Aorta (tissue), 5 donors: ENCODE data around the gene SDE2. TPM values are rescaled to one million over a fixed set of nuclear protein-coding genes. Genes with fewer than 3 reads are reported as not detected.
"Not testable (repeated sequence)": the region's sequence is repeated elsewhere in the genome, so short reads cannot be mapped to it uniquely, and the experiment has no call there.

Experiments used
- ATAC-seq: fragments of 200-7000 bp; cut with Tn5 transposase; one replicate; pipeline ENCODE4 v1.9.1; 2022; ENCODE audit warnings: moderate library complexity; ENCODE audit not compliant: low FRiP score
- DNase-seq, 2 donors: peaks; one replicate each; pipeline ENCODE4 v3.0.0-alpha.2; 2020
- H3K27ac ChIP-seq, 2 donors: one replicate each; pipeline ENCODE4 v1.5.1; 2013; ENCODE audit warnings: low read length in 2 of 2, mild to moderate bottlenecking in 2 of 2, moderate library complexity in 2 of 2, control low read depth in 1 of 2, inconsistent platforms in 1 of 2, low read depth in 1 of 2
- H3K27me3 ChIP-seq, 2 donors: one replicate each; pipeline ENCODE4 v1.6.1; 2013; ENCODE audit warnings: control low read depth in 1 of 2, low read length in 1 of 2, mild to moderate bottlenecking in 1 of 2, moderate library complexity in 1 of 2; ENCODE audit not compliant: insufficient read depth in 2 of 2, control insufficient read depth in 1 of 2
- H3K36me3 ChIP-seq, 2 donors: one replicate each; pipeline ENCODE4 v1.6.1; 2013; ENCODE audit warnings: control low read depth in 1 of 2, low read length in 1 of 2, mild to moderate bottlenecking in 1 of 2; ENCODE audit not compliant: insufficient read depth in 2 of 2, control insufficient read depth in 1 of 2
- H3K4me1 ChIP-seq, 2 donors: one replicate each; pipeline ENCODE4 v1.6.1; 2013; ENCODE audit warnings: low read length in 2 of 2, control low read depth in 1 of 2, mild to moderate bottlenecking in 1 of 2, moderate library complexity in 1 of 2; ENCODE audit not compliant: insufficient read depth in 2 of 2, control insufficient read depth in 1 of 2
- H3K4me3 ChIP-seq, 2 donors: one replicate each; pipeline ENCODE4 v1.5.1; 2013; ENCODE audit warnings: low read length in 2 of 2, control low read depth in 1 of 2, mild to moderate bottlenecking in 1 of 2
- H3K9me3 ChIP-seq: one replicate; pipeline ENCODE4 v1.6.1; 2013; ENCODE audit warnings: mild to moderate bottlenecking, low read length; ENCODE audit not compliant: control insufficient read depth
- WGBS, 2 donors: extraction: QIAGEN DNeasy Blood & Tissue Kit; methylation state at CpG; one replicate each; pipeline ENCODE4 v1.1.7; 2013; 5-methylcytosine and 5-hydroxymethylcytosine counted together
- intact Hi-C, 2 donors: fragments of 100-400 bp; cut with DNase I; formaldehyde crosslinking; loops; one replicate each; pipeline versions ENCODE4 v1.14.2 to v1.15.0; 2022
- polyA plus RNA-seq, 2 donors: library from polyadenylated mRNA; stranded (reverse); fragments of 200-250 nt; gene quantifications; one replicate each; pipeline ENCODE4 v1.2.3, GENCODE V29; 2013
- total RNA-seq, 2 donors: library from RNA; stranded (reverse); fragmentation: NEBNext Ultra II Directional; extraction: Animal tissue kit (Norgen Biotek cat#: 25700); gene quantifications; one replicate each; pipeline ENCODE4 v1.2.1, GENCODE V29; 2021
- donor health status: healthy with polysubstance abuse.
- donor health status: Bipolar disorder and iron deficiency.
- donor health status: DM: no; HTN: no; CAD: no.
- donor health status: DM: no; HTN: no; CAD: no.
- donor health status: DM: yes; HTN: yes; CAD: no.

SDE2 gene
- total and polyA plus RNA-seq, 4 donors: 4.9 to 18.3 (median 12.0) TPM

DNA sequence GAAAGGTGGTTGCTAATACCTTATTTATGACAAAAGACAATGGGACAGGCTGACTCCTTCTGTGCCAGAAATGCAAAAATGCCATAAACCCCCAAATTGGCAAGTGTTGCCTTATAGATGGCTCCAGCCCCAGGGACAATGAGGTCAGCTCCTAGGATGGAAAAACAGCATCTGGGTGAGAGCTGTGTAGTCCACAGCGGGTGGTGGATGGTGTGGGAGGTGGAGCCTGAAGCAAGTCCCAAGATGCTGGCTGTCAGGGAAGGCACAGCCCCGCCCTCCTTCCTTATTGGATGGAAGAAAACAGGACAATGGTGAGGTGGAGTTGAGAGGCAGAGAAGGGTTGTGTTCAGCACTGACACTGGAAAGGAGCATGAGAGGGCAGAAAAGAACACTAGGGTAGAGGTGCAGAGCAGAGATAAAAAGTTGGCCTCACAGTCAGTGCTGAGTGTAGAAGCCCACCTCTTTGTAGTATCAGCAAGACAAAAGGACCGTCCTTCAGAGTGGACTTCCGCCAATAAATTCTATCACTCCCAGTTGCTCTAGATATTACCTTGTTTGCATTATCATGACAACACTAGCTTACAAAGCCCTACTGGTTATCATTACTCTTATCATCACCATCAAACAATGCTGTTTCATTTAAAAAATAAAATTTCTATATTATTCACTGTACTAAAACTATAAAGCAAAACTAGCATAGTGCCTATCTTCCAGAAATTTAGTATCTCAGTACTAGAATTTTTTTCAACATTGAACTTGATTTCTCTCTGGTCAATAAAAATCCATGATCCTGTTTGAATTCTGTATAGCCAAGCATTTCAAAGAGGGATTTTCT is 3.7 kb upstream of the SDE2 start:
- DNase-seq: peak in 1 of 2 donors; percentile 79
- Histone ChIP-seq H3K27me3 (no peaks in the 10 kb centered on the region), H3K4me3 (no peak overlapping the region), H3K36me3 (no peaks in the 10 kb centered on the region), H3K9me3 (no peaks in the 10 kb centered on the region), H3K4me1 (peaks cover 0 to 2% of the 10 kb centered on the region in 2 donors), H3K27ac (no peak overlapping the region)
- 57 to 59% methylated on average over 4 of the region's 4 CpGs for WGBS, 2 donors
- no peak for ATAC-seq
- intact Hi-C loops: no loop called here

GRCh38 chr1:226001963-226002666 is 3.0 kb upstream of the SDE2 start:
- intact Hi-C loops: no loop called here
- peak; percentile 47 for ATAC-seq
- DNase-seq: peak in 1 of 2 donors; percentile 84
- no peak overlapping the region for H3K4me3 ChIP-seq
- no peaks in the 10 kb centered on the region for H3K9me3 ChIP-seq
- WGBS, 2 donors: 46 to 51% methylated on average over 9 of the region's 9 CpGs
- no peaks in the 10 kb centered on the region for H3K36me3 ChIP-seq
- no peaks in the 10 kb centered on the region for H3K27me3 ChIP-seq
- no peak overlapping the region for H3K27ac ChIP-seq
- H3K4me1 ChIP-seq: no peaks in the 10 kb centered on the region

- no peaks in the 10 kb centered on the region for H3K27me3 ChIP-seq
- no peak for DNase-seq
- no peak for ATAC-seq
- intact Hi-C loops: no loop called here
- H3K9me3 ChIP-seq: no peaks in the 10 kb centered on the region
- no peaks in the 10 kb centered on the region for H3K4me1 ChIP-seq
- no peaks in the 10 kb centered on the region for H3K36me3 ChIP-seq
- no peak overlapping the region for H3K27ac ChIP-seq
- no peak overlapping the region for H3K4me3 ChIP-seq
- 94 to 96% methylated on average over 8 of the region's 8 CpGs for WGBS, 2 donors
Observed at GRCh38 chr1:226001088-226001487, 1.9 kb upstream of the SDE2 start.

DNA sequence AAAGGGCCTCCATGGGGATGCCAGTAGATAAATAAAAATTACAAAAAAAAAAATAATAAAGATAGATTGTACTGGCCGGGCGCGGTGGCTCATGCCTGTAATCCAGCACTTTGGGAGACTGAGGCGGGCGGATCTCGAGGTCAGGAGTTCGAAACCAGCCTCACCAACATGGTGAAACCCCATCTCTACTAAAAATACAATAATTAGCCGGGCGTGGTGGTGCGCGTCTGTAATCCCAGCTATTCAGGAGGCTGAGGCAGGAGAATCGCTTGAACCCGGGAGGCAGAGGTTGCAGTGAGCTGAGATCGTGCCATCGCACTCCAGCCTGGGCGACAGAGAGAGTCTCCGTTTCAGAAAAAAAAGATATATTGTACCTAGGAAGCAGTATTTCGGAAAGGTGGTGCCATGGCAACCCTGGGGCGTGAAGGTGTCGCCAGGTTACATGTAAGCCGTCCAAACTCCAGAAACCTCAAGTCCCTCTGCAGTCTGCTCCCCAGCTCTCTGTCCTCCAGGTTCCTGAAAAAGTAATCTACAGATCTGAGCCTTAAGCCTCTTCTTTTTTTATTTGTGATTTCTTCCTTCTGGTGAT is 1.4 kb upstream of the SDE2 start:
- H3K9me3 ChIP-seq, DNase-seq, H3K4me3 ChIP-seq, intact Hi-C loops, H3K4me1 ChIP-seq, H3K27me3 ChIP-seq, H3K36me3 ChIP-seq, ATAC-seq: not testable (repeated sequence)
- peak overlapping the region in 1 of 2 donors; percentile 64 for H3K27ac ChIP-seq
- 93 to 94% methylated on average over 21 of the region's 21 CpGs for WGBS, 2 donors

DNA sequence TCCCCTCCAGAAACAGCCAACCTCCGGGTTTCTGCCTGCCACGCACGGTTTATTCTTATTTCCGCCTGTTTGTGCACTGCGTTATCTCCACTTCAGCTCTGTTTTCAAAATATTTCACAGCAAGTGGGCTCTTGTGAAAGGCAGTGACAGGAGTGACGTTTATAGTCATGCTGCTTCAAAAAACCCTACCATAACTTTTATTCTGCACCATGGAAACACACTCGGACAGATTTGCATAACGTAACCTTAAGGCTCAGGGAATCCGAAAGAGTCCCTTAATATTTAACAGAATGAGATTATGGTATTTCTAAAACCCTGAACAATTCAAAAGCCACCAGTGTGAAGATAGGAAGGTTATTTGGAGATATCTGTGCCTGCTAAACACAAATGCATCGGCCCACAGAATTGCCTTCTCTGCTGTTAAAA is 782 bp upstream of the SDE2 start:
- ATAC-seq (no peak), DNase-seq (no peak)
- H3K27me3 ChIP-seq: no peaks in the 10 kb centered on the region
- peak overlapping the region; percentile 85 to 100 for H3K27ac ChIP-seq
- WGBS, 2 donors: 4% methylated on average over 10 of the region's 10 CpGs
- H3K9me3 ChIP-seq: no peaks in the 10 kb centered on the region
- no peaks in the 10 kb centered on the region for H3K36me3 ChIP-seq
- intact Hi-C loops: loop anchor here in 1 of 2 donors (1.0 to 10.0 kb wide), 2 partner anchors 63 to 195 kb away; no protein-coding TSS in a partner anchor
- H3K4me1 ChIP-seq: no peaks in the 10 kb centered on the region
- H3K4me3 ChIP-seq: peak overlapping the region; percentile 33 to 79

DNA sequence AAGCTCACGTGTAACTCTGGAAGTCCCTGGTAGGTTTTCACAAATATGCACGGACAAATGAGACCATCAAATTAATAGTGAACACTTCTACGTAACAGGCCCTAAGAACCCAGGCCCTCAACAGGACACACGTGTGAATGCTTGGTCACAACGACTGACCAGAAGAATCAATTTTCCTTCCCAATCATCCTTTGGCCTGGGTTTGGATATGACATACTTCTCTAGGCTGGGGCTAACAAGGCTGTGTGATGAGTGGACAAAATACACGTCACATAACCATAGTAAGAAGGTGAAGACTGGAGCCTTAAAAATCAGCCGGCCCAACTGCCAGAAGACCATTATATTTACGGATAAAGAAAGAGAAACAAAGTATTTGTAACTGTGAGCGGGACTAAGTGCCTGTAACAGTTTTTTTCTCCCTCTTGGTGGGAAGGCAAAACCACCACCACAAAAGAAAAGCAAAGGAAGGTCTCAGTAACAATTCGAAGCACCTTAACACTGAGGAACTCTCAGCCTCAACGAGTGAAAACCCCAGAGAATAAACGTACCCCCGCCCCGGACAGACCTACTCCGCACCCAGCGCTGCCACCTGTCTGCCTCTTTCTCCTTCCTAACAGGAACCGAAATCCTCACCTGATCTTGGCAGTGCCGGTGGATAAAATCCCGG is 450 bp downstream of the SDE2 start:
- peaks cover 0 to under 1% of the 10 kb centered on the region in 2 donors for H3K36me3 ChIP-seq
- peak overlapping the region; percentile 79 to 87 for H3K4me3 ChIP-seq
- WGBS, 2 donors: 0% methylated on average over 19 of the region's 19 CpGs
- no peaks in the 10 kb centered on the region for H3K27me3 ChIP-seq
- no peak for DNase-seq
- H3K27ac ChIP-seq: peak overlapping the region; percentile 8 to 89
- ATAC-seq: peak; percentile 8
- intact Hi-C loops: loop anchor here in 1 of 2 donors (1.0 to 10.0 kb wide), 2 partner anchors 65 to 194 kb away; no protein-coding TSS in a partner anchor
- no peaks in the 10 kb centered on the region for H3K9me3 ChIP-seq
- H3K4me1 ChIP-seq: no peaks in the 10 kb centered on the region

- intact Hi-C loops: loop anchor here in 1 of 2 donors (10.0 kb wide), 1 partner anchor 192 kb away; no protein-coding TSS in a partner anchor
- H3K4me3 ChIP-seq: no peak overlapping the region
- H3K27me3 ChIP-seq: no peaks in the 10 kb centered on the region
- 46 to 49% methylated on average over 5 of the region's 5 CpGs for WGBS, 2 donors
- ATAC-seq: no peak
- H3K9me3 ChIP-seq: no peaks in the 10 kb centered on the region
- no peak overlapping the region for H3K27ac ChIP-seq
- H3K4me1 ChIP-seq: no peaks in the 10 kb centered on the region
- no peak for DNase-seq
- peaks cover 0 to 7% of the 10 kb centered on the region in 2 donors for H3K36me3 ChIP-seq
Observed at GRCh38 chr1:225996946-225997545, 2.1 kb downstream of the SDE2 start.
